GM19397 (cell line): Measurements from ENCODE around the gene RND3.

ENCODE experiments used
- ATAC-seq: cut with Tn5 transposase; IDR thresholded peaks from one replicate; pipeline ENCODE4 v1.9.1; 2021; ENCODE audit warnings: mild to moderate bottlenecking, moderate library complexity; ENCODE audit not compliant: unreplicated experiment

The RND3 gene

DNA sequence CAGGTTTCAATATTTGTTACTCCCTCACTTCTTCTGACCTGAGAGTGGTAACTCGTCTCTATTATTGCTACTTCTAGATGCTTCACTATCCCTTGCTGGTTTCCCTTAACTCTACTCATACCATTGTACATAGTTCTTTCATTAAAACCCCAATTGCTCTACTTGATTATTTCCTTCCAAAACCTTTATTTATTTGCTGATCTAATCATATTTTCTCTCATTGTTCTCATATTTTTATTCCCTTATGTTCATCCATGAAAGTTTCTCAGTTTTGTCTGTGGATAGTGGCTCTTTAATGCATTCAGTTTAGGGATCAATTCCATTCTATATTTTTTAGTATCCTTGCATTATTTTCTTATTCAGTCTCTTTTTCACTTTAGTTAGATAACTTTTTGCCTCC is 42.1 kb downstream of the RND3 start:
- ATAC-seq = no peak

DNA sequence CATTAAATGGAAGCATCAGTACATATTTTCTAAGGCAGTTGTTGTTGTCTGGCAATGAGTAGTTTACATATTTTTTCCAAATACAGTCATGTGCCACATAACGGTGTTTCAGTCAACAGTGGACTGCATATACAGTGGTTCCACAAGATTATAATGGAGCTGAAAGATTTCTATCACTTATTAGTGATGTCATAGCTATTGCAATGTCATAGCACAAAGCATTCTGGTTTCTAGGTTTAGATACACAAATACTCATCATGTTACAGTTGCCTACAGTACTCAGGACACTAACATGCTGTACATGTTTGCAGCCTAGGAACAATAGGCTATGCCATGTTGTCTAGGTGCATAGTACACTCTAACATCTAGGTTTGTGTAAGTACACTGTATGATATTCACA is 45.0 kb downstream of the RND3 start:
- no peak for ATAC-seq

DNA sequence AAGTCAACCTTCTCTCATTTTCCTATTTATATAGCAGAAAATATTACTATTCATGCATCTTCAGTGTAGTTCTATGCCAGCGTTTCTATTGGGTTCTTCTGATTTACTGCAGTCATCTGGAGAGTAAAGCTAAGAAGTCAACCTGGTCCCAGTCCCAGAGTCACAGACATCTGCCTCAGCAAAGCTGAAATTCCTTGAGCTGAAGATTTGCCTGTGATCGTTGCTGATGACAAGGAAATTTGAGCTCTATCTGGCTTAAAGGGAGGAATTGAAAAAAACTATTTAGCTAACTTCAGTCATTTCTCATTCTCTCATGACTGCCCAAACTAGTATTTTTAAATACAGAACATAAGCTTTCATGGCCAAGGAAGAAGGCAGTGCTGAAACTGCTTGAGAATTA is 45.7 kb downstream of the RND3 start:
- ATAC-seq = no peak

DNA sequence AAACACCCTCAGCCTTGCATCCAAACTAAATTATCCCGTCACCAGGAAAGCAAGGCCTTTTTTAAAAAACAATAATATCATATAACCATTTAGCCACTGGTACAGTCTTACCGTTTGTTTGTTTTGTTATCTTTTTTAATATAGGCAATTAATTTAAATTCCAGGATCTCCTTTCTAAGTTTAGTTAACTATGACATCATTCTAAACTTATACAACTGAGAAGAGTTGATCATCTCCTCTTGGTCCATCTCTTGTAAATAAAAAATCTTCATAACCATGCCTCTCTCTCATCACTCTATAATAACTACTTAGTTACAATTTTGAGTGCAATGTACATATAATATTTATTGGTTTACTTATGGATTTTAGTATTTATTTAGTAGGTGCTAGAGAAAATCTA is 46.2 kb downstream of the RND3 start:
- no peak for ATAC-seq

DNA sequence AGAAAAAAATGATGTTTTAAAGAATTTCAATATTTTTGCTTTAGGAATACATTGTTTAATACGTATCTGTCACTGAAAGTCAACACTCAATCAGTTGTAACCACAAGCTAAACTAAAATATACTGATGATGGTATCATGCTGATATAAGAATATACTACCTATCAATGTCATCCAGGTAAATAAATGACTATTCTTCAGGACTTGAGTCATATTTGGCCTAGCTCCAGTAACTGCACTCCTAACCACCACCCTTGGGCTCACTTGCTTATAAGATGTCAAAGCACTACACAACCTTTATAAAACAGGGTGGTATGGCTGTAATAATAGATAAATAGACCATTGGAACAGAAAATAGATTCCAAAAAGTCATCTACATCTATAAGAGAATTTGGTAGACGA is 48.8 kb downstream of the RND3 start:
- no peak for ATAC-seq

DNA sequence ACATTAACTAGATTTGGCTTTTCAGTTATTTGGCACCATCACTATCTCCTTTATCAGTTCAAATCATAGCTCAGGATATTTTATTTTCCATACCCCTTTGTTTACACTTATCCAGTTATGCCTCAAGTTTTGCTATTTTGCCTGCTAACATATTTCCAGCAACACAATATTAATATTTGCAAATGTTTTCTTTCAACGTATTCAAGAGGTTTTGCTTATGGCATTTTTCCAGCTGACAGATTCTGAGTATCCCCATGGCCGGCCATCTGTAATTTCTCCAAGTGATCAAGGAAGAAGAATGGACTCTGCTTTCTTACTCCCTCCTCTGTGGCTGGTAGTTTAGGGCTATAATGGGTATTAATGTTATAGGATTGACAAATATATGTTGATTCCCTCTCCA is 49.4 kb downstream of the RND3 start:
- no peak for ATAC-seq

DNA sequence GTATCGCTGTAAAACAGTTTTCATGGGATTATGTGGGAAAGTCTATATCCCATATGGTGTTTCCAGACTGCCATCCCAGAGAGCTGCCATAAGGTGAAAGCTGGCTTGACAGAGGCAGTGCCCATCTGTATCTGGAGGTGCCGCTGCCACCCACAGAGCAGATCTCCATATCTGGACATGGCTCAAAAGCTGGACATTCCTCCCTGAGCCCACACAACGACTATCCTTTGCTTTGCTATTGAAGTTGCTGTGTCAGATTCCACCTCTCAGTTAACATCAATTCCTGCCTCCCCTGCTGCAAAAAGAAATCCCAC is 55.2 kb downstream of the RND3 start:
- no peak for ATAC-seq

DNA sequence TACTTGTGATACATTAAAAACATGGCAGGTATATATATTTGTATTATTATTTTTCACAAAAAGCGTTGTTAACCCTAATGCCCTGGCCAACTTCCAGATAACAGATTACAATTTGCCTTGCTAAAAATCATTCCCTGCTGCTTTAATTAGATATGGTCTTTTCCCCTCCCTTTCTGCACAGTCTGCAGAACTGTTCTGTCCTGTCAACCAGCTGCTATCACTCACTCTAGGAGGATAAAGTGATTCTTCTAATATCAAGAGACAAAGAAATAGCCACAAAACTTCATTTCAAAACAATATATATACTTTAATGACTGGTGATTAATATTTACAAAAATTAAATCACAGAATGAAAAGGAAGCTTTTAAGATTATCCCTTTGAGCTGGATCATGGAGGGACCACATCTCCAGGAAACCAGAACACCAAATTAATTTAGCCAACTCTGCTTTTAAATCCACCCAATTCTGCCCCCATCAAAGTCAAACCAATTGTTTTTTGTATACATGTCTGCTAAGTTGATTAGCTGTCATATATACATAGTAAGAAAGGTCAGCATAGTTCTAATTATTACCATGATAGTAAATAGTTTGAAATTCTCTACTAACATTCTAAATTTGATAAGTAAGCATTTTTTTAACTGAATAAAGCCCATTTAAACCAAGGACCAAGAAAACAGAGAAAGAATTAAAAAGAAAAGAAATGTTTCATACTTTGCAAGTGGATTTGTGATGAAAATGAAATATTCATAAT is 55.7 kb downstream of the RND3 start:
- ATAC-seq = no peak

DNA sequence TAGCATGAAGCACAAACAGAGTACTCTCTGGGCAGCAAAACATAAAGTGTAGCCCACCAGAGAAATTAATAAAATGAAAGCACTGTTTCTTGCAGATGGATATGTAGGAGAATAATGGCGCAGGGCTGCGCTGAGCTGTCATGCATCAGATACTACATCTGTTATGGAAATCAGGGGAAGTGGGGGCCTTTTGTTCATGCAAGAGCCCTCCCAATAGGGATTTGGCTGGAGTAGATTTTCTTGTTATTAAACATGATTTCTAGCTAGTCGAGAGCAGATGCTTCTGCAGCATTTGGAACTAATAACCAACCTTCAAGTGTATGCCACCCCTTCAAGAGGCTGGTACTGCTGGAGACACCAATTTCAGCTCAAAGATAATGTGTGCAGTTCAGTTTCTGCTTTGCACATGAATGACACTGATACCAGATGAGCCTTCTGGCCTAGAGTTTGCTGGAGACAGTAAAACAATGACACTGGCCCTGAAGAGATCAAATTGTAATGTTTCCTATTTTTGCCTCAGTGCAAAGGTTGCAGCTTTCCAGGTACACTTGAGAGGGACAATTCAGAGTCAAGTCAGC is 58.0 kb downstream of the RND3 start:
- no peak for ATAC-seq

DNA sequence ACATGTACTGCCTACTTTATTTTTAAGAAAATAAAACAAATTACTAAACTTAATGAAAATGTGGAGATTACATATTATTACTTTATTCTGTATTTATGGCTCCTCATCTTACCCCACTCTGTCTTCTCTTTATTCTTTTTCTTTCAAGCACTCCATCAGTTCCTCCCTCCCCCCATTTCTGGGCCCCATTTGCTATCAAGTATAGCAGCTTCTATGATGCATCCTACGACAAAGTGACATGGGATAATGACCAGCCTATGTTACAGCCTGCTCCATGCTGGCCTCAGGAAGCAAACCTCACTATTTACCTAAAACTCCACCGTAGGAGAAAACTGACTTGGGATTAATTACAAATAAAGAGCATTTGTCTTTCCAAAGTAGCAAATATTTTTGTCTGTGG is 58.8 kb downstream of the RND3 start:
- no peak for ATAC-seq

DNA sequence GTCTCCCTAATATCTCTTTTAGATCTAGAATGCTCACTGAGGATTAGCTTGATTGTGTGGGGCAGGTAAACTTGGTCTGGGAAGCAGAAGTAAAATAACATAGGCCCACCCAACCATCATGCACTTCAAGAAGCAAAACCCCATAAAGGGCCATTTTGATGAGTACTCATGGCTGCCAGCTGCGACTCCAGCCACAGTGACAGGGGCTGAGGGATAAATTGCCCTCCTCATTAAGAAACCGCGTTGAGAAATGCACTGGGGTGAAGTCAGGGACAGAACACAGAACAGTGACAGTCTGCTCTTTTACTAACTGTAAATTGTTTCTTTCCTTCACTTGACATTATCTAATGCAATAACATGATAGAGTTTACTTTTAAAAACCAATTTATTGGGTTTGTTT is 60.2 kb downstream of the RND3 start:
- no peak for ATAC-seq

DNA sequence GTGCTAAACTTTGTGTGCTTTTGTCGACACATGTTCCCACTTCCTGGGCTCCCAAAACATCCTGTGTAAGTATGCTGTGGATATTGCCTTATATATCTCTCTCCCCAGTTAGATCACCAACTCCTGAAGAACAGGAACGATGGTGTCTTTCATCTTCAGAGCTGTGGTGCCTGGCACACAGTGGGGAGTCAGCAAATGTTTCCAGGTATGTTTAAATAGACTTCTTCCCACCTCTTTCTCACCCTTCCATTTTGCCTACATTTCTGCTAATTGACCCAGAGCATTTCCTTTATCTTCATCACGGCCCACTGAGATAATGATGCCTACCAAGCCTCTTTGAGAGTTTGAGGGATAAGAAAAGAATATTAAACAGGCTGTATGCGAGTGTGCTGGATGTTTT is 60.7 kb downstream of the RND3 start:
- ATAC-seq = no peak

DNA sequence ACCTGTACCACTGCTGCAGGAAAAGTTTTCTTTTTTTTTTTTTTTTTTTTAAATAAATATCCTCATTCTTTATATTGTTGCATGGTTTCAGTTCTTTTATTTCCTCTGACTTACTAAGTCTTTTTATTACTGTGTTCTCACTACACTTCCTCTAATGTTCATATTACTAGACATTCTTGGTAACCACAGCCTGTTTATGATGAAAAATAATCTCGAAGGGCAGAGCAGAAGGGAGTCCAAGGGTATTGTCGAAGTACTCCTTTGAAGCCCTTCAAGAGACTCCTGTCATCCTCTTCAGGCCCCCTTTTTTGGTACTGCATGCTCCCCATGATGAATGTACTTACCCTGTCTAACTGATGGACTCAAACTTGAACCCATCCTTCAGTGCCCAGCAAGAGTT is 61.2 kb downstream of the RND3 start:
- no peak for ATAC-seq

DNA sequence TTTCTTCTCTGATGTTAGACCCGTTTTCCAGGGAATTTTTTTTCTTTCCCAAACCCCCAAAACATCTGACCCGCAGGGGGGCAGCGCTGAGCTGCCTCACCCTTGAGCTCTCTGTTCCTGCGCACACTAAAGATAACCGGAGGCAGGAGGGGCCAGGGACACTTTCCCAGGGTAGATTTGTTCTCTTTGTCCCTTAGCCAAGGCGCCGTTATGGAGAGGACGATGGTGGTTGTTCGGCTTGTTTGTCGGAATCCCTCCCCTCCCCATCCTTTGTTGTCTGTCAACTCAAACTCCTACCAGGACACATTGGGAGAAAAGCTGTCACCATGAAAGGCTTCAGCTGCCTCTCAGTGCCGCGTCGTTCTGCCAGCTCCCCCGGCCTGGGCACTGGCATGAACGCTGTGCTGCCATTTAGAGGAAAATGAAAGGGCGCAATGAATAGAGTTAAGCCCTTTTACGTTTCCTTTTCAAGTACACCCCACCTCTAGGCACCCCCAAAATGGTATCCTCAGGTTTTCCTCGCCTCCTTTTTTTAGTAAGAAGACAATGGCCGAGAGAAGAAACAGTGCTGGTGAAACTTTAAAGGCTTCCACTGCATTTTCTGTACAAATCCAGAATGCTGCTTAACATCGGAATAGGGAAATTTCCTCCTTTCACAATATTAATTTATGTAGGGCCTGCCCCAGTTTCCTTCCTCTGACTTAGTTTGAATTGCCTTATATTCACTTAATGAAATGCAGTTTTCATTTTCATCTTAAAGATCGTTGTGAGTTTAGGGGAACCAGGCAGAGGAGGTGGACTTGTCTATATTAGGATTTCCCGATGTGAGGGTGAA is 62.1 kb downstream of the RND3 start:
- ATAC-seq = no peak

DNA sequence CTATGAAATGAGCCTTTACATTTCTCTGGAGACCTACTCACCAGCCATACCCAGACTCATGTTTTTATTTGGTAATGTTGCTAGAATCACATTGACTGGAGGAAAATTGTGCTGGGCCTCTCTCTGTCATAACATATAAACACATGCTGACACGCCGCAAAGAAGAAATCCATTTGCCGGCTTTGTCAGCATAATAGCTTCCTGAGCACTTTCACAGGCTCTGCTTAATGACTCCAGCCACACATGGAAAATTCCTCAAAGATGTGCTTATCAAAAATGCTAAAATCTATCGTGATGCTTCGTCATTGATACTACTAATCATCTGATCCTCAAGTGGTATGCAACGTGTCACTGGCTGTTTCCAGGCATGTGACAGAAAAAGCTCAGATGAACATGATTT is 63.1 kb downstream of the RND3 start:
- ATAC-seq = no peak

DNA sequence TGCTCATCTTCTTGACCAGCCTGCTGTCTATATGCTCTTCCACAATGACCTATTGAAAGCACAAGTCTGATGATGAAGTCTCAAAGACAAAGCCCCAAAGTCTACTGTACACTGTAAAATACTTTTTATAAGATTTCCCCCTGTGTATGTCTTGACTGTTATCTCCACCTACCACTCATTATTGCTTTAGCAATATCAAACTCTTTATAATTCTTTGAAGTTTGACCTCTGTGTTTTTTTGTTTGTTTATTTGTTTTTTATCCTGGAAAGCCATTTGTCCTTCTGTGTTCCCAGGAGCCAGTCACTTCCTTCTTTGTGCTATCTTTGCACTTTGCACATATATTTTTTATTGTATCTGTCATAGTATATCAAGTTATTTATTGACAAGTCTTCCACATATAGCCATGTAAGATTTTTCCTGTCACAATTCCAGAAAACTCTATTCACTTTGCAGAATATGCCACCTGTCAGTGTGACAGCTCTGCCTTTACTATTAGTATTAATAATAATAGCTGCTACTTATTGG is 66.3 kb downstream of the RND3 start:
- no peak for ATAC-seq

DNA sequence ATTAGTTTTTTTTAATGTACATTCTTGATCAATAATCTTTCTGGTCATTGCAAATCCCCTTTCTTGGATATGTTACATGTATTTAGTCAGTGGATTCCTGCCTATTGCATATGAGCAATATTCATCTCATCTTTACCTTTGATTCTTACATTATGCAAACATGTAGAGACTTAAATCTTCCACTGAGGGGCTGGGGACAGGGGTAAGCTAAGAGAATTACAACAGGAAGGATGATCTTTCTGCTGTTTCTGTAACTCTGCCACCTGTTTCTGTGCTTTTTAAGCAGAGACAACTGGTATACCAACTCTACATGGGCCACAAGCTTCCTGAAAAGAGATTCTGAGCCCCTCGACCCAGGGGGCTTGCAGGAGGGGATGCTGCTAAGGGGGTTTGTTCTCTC is 68.6 kb downstream of the RND3 start:
- ATAC-seq = no peak
